NCI-H524 treated with DMSO at 0.1 percent for 48 hours (cell line): ENCODE data around the gene FCGR1A.
"Not testable (repeated sequence)": the region's sequence is repeated elsewhere in the genome, so short reads cannot be mapped to it uniquely, and the experiment has no call there.

Experiments
- DNase-seq: peaks from one replicate; lab custom pipeline; 2025; lab: John Stamatoyannopoulos, UW

Gene FCGR1A

DNA sequence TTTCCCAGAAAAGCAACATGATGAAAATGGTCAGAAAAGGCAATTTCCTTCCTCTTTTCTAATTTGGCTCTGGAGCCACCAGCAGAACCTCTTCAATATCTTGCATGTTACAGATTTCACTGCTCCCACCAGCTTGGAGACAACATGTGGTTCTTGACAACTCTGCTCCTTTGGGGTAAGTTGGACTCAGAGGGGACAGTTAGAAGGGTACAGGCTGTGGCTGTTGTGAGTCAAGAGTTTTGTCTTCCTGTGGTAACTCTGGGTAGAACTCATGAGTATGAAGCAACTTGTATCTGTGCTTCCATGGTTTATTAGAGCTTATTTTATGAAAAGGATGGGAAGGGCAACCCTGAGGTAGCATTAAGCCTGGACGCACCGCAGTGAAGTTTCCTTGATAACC, at the start of gene FCGR1A:
FCGR1A (plus strand) TSS at position 95 of the 400 bp plus-strand sequence; CDS start at position 145, 50 bp downstream.
- DNase-seq, result not testable (repeated sequence)

DNA sequence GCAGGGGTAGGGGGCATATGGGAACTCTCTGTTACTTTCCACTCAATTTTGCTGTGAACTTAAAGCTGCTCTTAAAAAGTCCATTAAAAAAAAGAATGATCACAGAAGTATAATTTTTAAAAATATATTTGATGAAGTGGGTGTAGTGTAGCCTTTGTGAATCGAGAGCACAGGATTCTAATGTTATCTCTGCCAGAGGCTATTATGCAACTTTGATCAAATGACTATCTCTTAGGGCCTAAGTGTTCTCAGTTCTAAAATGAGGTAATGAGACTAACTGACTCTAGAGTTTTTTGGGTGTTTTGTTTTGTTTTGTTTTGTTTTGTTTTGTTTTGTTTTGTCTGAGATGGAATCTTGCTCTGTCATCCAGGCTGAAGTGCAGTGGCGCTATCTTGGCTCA, 49.7 kb upstream of the FCGR1A start:
- not testable (repeated sequence) for DNase-seq

DNA sequence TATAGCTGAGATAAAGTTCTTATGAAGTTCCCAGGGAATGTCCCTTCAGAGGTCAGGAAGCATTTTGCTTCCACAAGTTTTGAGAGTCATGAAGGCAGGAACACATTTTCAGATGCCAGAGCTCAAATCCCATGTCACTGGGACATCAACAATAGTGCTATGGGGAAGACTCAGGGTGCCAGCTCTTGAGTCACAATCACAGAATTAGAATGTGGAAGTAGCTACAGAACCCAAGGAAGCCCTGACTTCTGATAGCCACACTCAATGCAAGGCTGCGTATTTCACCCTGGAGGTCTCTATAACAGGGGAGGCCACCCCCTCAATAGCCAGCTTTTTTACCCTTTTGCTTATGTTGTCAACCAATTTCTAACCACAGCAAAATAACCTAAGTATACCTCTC, 47.8 kb upstream of the FCGR1A start:
- DNase-seq, result not testable (repeated sequence)

DNA sequence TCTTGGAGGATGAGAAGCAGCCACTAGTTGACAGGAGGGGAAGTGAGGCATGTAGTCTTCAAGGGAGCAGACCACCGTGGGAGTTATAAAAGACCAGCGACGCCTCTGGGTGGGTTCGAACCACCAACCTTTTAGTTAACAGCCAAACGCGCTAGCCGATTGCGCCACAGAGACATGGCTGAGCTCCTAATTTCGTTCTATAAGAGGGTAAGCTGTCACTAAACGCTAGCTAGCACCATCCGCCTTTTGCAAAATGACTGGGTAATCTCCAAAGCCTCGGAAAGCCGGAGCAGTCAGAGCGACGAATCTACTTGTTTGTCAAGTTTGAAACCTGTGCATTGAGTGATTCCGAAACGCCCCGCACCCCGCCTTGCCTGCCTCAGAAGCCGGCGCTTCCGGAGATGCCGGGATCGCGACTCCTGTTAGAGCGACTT, 42.3 kb upstream of the FCGR1A start:
- not testable (repeated sequence) for DNase-seq

DNA sequence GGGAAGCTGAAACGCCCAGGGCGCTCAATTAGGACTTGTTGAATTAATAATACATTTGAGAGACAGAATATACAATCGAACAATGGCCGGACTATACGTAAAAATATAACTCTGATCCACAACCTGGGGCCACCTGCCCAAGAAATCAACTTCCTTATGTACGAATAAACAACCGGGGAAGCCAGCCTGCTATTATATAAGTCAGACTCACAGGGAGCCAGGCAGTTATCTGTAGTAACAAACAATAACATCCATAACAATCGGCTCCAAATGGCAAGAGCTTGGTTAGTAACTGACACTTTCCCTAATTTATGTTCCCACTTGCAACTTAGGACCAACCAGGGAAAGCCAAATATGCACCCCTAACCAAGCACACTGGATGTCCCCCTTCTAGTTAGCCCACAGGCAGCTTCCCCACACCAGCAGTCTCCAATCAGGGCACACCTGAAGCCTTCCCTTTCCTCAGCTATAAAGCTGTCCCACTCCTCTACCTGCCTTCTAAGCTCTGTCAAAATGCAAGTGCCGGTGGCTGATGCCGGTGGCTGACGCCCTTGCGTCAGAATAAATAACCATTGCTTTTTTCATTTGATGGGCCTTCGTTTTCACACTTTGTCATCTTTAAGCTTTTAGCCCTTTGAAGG, 41.8 kb upstream of the FCGR1A start:
- not testable (repeated sequence) for DNase-seq

DNA sequence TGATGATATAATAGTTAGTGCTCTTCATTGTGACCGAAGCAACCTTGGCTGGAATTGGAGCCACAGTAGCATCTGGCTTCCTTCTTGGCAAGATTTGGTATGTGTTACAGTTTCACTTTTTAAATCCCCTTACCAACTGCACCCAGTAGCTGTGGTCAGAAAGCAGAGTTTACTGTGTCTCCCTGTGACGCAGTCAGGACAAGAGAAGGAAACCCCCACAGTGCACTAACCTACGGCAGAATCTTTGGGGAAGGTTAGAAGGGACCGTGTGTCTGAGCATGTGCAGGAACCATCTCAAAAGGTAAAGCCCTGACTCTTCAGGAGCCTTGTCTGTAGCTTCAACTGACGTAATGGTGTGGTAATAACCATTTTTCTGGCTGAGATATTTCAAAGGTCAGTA, 40.6 kb upstream of the FCGR1A start:
- DNase-seq, result not testable (repeated sequence)

DNA sequence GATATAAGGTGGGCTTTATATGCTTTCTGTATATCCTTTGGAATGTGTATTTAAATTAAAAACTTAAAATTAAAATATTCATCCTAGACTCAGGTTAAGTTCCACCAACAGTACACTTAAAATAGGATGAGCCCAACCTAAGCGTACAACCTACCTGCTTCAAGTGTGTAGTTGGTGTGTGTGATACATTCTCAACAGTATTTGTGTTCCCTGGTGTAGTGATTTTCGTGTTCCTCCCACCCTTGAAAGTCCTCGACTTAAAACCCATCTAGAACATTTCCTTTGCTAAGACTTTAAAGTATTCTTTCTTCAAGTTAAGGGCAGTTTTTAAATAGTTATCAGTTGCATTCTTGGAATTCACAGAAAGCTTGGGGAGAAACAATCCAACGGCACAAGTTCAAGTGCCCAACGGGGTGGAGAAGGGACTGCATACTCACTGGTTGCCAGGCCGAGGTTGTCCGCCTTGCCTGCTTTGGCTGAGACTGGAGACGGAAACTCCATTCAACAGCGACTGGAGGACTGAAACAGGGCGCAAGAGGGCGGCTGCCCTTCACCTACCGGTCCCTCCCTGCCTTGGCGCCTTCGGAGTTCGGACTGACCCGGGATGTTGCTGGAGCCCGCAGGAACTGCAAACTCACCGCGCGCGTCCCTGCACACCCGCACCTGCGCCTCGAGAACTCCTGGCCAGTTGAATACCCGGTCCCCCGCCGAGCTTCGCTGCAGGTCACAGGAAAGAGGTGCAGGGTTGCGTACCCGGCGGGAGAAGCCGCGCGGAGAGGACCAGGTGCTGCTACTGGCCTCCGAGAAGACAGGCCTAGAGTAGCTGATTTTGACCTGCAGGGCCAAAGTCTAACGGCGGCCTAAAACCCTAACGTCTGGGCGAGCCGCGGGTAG, 35.8 kb upstream of the FCGR1A start:
- DNase-seq, result not testable (repeated sequence)

DNA sequence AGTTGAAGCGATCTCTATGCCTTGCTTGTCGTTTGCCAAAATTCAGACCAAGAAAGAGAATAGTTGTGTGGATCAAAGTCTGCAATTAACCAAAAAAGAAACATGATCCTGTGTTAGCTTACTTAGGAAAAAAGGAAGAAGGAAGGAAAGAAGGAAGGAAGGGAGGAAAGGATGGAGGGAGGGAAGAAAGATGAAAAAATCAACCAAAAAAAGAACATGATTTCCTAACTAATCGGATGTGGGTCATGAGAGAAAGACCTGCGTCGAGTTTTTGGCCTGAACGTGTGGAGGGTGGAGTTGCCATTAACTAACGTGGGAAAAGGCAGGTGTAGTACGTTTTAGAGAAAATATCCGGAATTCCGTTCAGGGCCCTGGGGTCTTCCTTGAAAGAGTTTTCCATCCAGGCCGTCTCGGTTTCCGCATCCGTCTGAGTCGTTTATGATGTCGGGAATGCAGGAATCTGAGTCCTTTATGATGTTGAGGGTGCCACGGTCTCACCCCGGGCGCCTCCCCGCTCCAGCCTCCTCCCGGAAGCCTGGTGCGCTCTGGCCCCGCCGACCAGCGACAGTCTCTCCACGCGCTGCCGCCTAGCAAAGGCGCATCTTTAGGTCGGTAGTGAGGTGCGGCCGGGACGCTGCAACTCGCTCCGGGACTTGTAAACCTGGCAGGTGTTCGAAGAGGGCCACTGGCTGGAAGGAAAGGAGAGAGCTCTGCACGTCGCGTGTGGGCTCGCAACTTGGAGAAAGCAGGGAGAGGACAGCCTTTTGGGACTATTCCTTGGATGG, 34.9 kb upstream of the FCGR1A start:
- not testable (repeated sequence) for DNase-seq

DNA sequence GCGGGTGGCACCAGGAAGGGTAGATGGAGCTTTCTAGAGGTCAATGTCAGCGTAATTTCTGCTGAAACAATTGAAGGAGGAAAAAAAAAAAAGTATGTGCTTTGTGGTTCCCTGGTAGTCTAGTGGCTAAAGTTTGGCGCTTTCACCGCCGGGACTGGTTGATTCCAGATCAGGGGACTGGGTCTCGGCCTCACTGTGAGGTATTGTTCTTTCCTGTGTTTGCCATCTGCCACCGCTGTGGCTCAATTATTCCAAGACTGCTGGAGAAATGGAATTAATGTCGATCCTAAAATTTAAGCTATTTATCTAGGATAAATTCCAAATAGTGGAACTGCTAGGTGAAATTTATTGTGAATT, 34.4 kb upstream of the FCGR1A start:
- not testable (repeated sequence) for DNase-seq

DNA sequence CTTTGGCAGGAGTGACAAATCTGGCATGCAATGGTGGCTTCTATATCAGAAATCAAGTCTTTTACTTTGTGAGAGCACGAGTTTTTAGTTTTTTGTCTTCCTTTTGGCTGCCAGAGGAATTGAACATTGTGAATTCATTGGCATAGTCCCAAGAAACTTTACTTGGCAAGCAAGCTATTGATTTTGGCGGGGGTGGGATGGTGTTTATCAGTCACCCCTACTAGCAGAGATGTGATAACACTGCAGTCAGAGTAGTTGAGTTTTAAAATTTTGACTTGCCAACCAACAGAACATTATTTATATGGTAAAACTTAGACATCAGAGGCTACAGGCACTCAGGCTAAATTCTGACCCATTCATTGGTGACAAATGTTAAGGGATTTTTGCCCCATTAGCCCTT, 31.9 kb upstream of the FCGR1A start:
- DNase-seq, result not testable (repeated sequence)

DNA sequence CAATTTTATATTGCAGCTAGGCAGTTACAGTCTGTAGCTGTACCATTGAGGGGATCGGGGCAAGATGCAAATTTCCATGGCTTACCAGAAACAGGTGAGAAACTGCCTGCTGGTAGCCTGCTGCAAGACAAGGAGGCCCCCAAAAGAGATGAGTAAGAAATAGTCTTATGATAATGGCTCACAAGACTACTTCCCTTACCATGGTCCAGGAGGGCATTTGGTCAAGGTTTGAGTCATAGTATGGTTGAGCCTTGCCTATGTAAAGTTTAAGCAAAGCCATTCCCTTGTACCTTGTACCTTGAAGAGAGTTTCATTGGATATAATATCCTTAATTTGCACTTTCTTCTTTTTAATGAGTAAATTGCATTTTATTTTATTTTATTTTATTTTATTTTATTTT, 30.3 kb upstream of the FCGR1A start:
- not testable (repeated sequence) for DNase-seq

DNA sequence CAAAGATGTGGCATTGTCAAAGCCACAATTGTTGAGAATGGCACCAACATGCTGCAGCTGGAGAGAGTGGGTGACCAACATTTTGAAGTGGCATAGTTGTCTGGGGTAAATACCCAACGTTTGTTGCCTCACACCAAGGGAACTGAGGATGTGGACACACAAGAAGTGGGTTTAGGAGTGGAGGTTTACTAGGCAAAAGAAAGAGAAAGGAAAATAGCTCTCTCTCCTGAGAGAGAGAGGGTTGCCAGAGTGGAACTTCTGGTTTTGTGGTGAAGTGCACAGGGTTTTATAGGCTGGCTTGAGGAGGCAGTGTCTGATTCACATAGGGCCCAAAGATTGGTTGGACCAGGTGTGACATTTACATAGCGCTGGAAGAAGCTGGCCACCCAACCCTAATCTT, 29.0 kb upstream of the FCGR1A start:
- not testable (repeated sequence) for DNase-seq

DNA sequence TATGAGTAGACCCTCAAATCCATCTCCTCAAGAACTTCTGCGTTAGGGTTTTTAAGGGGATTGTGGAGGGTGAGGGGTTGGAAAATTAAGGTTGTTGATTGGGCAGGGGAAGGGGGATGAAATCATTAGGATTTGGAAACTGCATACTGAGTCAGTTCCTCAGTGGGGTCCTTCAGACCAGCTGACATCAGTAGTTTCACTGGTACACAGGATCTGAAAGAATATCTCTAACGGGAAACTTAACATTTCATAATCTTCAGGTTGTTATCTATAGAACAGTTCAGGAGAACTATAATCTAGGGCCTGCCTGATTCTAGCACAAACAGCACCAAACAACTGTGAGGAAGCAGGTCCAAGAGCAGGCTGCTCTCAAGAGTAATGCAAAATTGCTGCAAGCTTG, 27.2 kb upstream of the FCGR1A start:
- not testable (repeated sequence) for DNase-seq

DNA sequence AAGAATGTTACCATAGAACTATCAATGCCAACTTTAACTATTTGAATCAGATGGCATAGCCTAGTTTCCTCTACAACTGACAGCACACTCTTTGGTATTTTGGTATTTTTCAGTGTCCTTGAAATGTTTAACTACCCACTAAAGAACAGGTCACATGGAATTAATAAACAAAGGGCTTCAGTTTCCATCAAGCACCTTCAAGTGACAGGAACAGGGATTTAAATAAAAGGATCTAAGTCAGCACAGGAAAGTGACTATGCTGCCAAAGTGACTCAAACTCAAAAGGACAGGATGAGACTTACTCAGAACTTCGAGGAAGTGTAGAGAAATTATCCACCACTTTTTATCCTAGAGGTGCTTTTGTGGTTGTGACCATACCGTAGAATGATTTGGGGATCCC, 20.2 kb upstream of the FCGR1A start:
- DNase-seq, result not testable (repeated sequence)

DNA sequence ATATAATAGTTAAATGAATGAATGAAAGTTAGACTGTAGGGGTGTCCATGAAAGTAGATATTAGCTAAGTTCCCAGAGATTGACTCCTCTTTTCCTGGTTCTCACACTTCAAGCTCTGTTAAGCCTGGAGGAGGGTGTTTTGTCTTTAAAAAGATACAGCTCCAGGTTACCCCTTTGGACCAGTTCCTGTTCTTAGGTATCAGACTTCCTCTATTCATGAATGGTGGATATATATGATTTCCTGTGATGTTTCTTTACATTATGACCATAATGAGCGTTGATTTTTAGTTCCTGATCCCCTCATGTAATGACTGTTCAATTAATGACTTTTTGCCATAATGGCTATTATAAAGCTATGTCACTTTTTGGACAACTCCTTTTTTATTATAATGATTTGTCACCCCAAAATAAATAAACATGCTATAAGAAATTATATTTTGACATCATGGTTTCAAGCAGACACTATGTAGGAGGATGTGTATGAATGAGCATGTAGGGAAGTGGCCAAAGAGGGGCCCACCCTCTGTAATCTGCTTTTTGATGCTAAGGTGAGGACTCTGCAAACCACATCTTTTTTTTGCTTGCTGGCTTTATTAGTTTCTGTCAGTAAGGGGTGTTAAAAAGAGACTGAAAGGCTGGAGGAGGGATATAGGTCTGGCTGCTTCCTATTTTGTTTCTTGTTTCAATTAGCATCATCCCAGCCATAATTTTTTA, 18.2 kb upstream of the FCGR1A start:
- not testable (repeated sequence) for DNase-seq

DNA sequence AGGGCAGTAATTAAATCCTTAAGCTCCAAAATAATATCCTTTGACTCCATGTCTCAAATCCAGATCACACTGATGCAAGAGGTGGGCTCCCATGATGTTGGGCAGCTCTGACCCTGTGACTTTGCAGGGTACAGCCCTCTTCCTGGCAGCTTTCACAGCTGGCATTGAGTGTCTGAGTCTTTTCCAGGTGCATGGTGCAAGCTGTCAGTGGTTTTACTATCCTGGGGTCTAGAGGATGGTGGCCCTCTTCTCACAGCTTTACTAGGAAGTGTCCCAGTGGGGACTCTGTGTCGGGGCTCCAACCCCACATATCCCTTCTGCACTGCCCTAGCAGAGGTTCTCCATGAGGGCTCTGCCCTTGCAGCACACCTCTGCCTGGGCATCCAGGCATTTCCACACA, 16.3 kb upstream of the FCGR1A start:
- DNase-seq, result not testable (repeated sequence)

DNA sequence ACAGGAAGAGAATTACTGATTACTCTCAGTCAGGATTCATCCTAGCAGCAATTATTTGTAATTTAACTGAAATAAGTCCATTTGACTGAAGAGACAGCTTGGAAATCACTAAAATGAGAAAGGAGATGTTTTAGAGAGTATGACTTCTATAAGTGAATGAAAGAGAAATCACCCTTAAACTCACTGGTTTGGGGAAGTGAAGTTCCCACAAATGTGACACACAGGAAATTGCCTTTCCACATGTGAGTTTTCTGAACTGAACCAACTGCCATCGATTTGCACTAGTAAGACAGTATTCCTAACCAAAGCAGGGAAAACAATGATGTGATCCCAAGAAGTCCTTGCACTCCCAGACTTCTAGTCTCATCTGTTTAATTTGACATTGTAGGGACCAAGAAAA, 13.3 kb upstream of the FCGR1A start:
- DNase-seq, result not testable (repeated sequence)

DNA sequence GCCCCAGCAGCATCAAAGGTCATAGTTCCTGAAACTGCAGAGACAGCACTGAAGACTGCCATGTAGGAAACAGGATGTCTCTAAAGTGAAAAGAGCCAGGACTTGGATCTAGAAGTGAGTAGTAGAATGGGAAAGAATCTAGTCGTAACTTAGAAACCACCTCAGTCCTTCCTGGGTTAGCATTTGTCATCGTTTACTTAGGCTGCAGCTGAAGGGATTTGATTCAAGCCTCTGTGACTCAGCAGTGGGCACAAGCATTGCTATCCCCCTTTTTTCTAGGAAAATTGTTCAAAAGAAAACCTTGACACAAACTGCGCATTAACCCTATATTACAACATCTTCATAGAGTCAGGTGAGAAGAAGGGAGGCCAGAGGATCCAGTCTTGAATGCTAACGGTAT, 11.8 kb upstream of the FCGR1A start:
- not testable (repeated sequence) for DNase-seq

DNA sequence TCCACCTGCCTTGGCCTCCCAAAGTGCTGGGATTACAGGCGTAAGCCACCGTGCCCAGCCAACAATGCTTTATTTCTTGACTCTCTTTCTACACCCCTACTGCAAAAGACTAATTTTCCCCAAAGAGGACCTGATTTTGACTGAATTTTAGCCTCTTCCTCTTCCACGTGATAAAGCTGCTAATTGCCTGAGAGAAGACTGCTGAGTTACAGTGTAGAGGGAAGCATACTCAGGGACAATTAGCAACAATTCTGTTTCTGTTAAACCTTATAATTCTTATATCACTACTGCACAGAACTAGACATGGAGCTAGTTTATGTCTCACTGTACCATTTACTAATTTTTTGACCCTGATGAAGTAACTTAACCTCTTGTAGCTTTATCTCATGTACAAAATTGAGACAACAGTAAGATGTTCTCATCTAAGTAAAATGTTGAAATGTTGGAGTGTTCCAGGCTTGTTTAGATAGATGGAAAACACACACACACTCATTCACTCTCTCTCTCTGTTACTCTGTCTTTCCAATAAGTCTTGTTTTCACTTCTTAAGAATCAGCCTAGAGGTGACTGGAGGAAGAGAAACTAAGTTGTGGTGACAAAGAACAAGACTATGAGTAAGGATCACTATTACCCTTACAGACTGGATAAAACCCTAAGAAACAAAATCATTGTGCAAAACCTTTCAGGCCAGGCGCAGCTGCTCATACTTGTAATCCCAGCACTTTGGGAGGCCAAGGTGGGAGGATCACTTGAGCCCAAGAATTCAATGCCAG, 10.7 kb upstream of the FCGR1A start:
- DNase-seq, result not testable (repeated sequence)

DNA sequence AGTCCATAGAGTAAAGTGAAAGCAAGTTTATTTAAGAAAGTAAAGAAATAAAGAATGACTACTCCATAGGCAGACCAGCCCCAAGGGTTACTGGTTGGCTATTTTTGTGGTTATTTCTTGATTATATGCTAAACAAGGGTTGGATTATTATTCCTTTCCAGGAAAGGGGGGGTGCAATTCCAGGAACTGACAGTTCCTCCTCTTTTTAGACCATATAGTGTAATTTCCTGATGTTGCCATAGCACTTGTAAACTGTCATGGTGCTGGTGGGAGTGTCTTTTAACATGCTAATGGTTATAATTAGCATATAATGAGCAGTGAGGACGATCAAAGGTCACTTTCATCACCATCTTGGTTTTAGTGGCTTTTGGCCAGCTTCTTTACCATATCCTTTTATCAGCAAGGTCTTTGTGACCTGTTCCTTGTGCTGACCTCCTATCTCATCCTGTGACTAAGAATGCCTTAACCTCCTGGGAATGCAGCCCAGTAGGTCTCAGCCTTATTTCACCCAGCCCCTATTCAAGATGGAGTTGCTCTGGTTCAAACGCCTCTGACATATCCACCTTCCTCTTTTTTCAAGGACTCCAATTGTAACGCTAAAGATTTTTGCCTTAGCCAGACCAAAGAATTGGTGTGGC, 6.9 kb upstream of the FCGR1A start:
- DNase-seq, result not testable (repeated sequence)
